Measurements from ENCODE around the gene MYO1F.

Gene MYO1F

GRCh38 chr19:8506402-8506957, 70.8 kb downstream of the MYO1F start:
- Histone ChIP-seq H3K27ac (peak overlapping the region; percentile 52), H3K9ac (no peak overlapping the region)

GRCh38 chr19:8505680-8506401, 71.4 kb downstream of the MYO1F start:
- no peaks in the 10 kb centered on the region for H3K27me3 ChIP-seq (ENCODE audit: control insufficient read depth, insufficient read depth, low read length)
- peak overlapping the region; percentile 93 for H2AFZ ChIP-seq
- peak; percentile 84 for TF ChIP-seq CTCF (IDR thresholded peaks at IDR 0.05)
- peak overlapping the region; percentile 91 for H3K4me2 ChIP-seq (ENCODE audit: low read length)
- H3K9ac ChIP-seq = no peak overlapping the region
- no peaks in the 10 kb centered on the region for H3K36me3 ChIP-seq (ENCODE audit: control insufficient read depth, insufficient read depth, low read length)
- peaks cover 2% of the 10 kb centered on the region for H3K4me1 ChIP-seq
- H3K27ac ChIP-seq = peak overlapping the region; percentile 52
- H3K79me2 ChIP-seq = no peaks in the 10 kb centered on the region
- H3K9me3 ChIP-seq (ENCODE audit: control insufficient read depth, low read length) = no peaks in the 10 kb centered on the region
- peak overlapping the region; percentile 61 for H3K4me3 ChIP-seq (ENCODE audit: low read depth, low read length)

More at GRCh38 chr19:8506402-8506957, 70.8 kb downstream of the MYO1F start:
- Histone ChIP-seq H3K79me2 (no peaks in the 10 kb centered on the region), H3K4me1 (peaks cover 2% of the 10 kb centered on the region), H3K36me3 (ENCODE audit: control insufficient read depth, insufficient read depth, low read length) (no peaks in the 10 kb centered on the region), H3K4me2 (ENCODE audit: low read length) (peak overlapping the region; percentile 91), H3K27me3 (ENCODE audit: control insufficient read depth, insufficient read depth, low read length) (no peaks in the 10 kb centered on the region), H3K4me3 (ENCODE audit: low read depth, low read length) (peak overlapping the region; percentile 61), H2AFZ (peak overlapping the region; percentile 93), H3K9me3 (ENCODE audit: control insufficient read depth, low read length) (no peaks in the 10 kb centered on the region)
- peak; percentile 8 for TF ChIP-seq CTCF (IDR thresholded peaks at IDR 0.05)

GRCh38 chr19:8504919-8505318, 72.3 kb downstream of the MYO1F start:
- peaks cover 2% of the 10 kb centered on the region for H3K4me1 ChIP-seq

DNA sequence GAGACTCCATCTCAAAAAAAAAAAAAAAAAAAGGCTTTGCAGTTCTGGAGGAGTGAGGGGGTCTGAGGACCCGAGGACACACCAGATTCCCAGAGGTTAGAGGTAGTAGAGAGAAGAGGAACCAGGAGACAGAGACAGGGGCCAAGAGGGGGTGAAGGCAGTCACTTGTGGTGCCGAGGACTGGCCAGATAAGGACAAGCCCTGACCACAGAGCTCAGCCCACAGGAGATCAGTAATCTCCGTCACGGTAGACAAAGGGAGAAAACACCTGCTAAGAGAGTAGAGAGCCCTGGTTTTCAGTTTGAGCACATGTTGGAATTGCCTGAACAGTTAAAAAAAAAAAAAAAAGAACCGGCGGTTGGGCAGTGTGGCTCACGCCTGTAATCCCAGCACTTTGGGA, 73.1 kb downstream of the MYO1F start:
- Histone ChIP-seq H3K79me2 (no peaks in the 10 kb centered on the region), H3K9ac (no peak overlapping the region), H3K36me3 (ENCODE audit: control insufficient read depth, insufficient read depth, low read length) (no peaks in the 10 kb centered on the region), H3K27ac (no peak overlapping the region), H3K4me1 (peaks cover 2% of the 10 kb centered on the region), H3K4me3 (ENCODE audit: low read depth, low read length) (no peak overlapping the region), H3K9me3 (ENCODE audit: control insufficient read depth, low read length) (no peaks in the 10 kb centered on the region), H3K4me2 (ENCODE audit: low read length) (no peak overlapping the region), H3K27me3 (ENCODE audit: control insufficient read depth, insufficient read depth, low read length) (no peaks in the 10 kb centered on the region), H2AFZ (no peak overlapping the region)
- no peak for TF ChIP-seq CTCF (IDR thresholded peaks at IDR 0.05)

More at GRCh38 chr19:8504919-8505318, 72.3 kb downstream of the MYO1F start:
- no peaks in the 10 kb centered on the region for H3K79me2 ChIP-seq
- H3K27me3 ChIP-seq (ENCODE audit: control insufficient read depth, insufficient read depth, low read length) = no peaks in the 10 kb centered on the region
- H3K4me3 ChIP-seq (ENCODE audit: low read depth, low read length) = no peak overlapping the region
- no peaks in the 10 kb centered on the region for H3K9me3 ChIP-seq (ENCODE audit: control insufficient read depth, low read length)
- H3K36me3 ChIP-seq (ENCODE audit: control insufficient read depth, insufficient read depth, low read length) = no peaks in the 10 kb centered on the region
- no peak overlapping the region for H2AFZ ChIP-seq
- H3K27ac ChIP-seq = no peak overlapping the region
- H3K4me2 ChIP-seq (ENCODE audit: low read length) = no peak overlapping the region
- no peak for TF ChIP-seq CTCF (IDR thresholded peaks at IDR 0.05)
- no peak overlapping the region for H3K9ac ChIP-seq

Data from parathyroid adenoma (tissue), 2 donors.